GM12878 (cell line): ENCODE results near the gene RGL4.

ENCODE experiments used
- ATF2 ChIP-seq: IDR thresholded peaks from 2 replicates; pipeline ENCODE4 v1.6.1; 2012; ENCODE audit warnings: low read length, inconsistent platforms
- JUND ChIP-seq: IDR thresholded peaks from 2 replicates; pipeline ENCODE4 v1.6.1; 2012; ENCODE audit warnings: low read depth, mild to moderate bottlenecking, low read length, improper control_type of control experiment, moderate library complexity
- NFYB ChIP-seq: IDR thresholded peaks from 2 replicates; pipeline ENCODE4 v1.6.1; 2011; ENCODE audit warnings: low read depth, mild to moderate bottlenecking, low read length, improper control_type of control experiment, moderate library complexity; ENCODE audit not compliant: insufficient read depth
- PAX5 ChIP-seq: IDR thresholded peaks from 2 replicates; pipeline ENCODE4 v1.6.1; 2011; ENCODE audit warnings: low read depth, low read length, borderline replicate concordance
- POLR2AphosphoS5 ChIP-seq: IDR thresholded peaks from 2 replicates; pipeline ENCODE4 v1.6.1; 2011; ENCODE audit warnings: mild to moderate bottlenecking, low read length, inconsistent platforms
- SRF ChIP-seq, 2 experiments: IDR thresholded peaks; 2 replicates each; pipeline ENCODE4 v1.6.1; 2011; ENCODE audit warnings: low read depth in 2 of 2, low read length in 2 of 2, mild to moderate bottlenecking in 1 of 2, moderate library complexity in 1 of 2
- ZNF274 ChIP-seq: IDR thresholded peaks from one replicate; pipeline ENCODE4 v1.8.0; 2011; ENCODE audit not compliant: insufficient read length, insufficient read depth
- ZSCAN29 ChIP-seq: fragments of 450-650 bp; IDR thresholded peaks from 2 replicates; pipeline ENCODE4 v1.6.1; 2017; ENCODE audit warnings: mild to moderate bottlenecking, moderate library complexity
- TF ChIP-seq, protein P1 (sequence below): fragments of 450-650 bp; formaldehyde crosslinking; IDR thresholded peaks from 2 replicates; pipeline ENCODE4 v1.5.0; 2022; ENCODE audit warnings: mild to moderate bottlenecking, missing genetic modification characterization
- TF ChIP-seq, protein P2 (sequence below), 3 experiments: IDR thresholded peaks in 2 of 3; conservative IDR thresholded peaks in 1 of 3; 2 replicates each; pipeline ENCODE4 v1.5.1; 2011; ENCODE audit warnings: low read depth in 3 of 3, low read length in 3 of 3, mild to moderate bottlenecking in 3 of 3, control low read depth in 2 of 3, moderate library complexity in 2 of 3, inconsistent platforms in 1 of 3, mixed read lengths in 1 of 3; ENCODE audit not compliant: control insufficient read depth in 2 of 3, insufficient read depth in 1 of 3; ENCODE audit errors: extremely low read depth in 1 of 3
- TF ChIP-seq, protein P3 (sequence below): IDR thresholded peaks from 2 replicates; pipeline ENCODE4 v1.6.1; 2012; ENCODE audit warnings: low read depth, low read length, improper control_type of control experiment
- TF ChIP-seq, protein P4 (sequence below): IDR thresholded peaks from 2 replicates; pipeline ENCODE4 v1.6.1; 2012; ENCODE audit warnings: low read depth, low read length, improper control_type of control experiment

- no peak for TF ChIP-seq ATF2
- TF ChIP-seq, protein P1, sequence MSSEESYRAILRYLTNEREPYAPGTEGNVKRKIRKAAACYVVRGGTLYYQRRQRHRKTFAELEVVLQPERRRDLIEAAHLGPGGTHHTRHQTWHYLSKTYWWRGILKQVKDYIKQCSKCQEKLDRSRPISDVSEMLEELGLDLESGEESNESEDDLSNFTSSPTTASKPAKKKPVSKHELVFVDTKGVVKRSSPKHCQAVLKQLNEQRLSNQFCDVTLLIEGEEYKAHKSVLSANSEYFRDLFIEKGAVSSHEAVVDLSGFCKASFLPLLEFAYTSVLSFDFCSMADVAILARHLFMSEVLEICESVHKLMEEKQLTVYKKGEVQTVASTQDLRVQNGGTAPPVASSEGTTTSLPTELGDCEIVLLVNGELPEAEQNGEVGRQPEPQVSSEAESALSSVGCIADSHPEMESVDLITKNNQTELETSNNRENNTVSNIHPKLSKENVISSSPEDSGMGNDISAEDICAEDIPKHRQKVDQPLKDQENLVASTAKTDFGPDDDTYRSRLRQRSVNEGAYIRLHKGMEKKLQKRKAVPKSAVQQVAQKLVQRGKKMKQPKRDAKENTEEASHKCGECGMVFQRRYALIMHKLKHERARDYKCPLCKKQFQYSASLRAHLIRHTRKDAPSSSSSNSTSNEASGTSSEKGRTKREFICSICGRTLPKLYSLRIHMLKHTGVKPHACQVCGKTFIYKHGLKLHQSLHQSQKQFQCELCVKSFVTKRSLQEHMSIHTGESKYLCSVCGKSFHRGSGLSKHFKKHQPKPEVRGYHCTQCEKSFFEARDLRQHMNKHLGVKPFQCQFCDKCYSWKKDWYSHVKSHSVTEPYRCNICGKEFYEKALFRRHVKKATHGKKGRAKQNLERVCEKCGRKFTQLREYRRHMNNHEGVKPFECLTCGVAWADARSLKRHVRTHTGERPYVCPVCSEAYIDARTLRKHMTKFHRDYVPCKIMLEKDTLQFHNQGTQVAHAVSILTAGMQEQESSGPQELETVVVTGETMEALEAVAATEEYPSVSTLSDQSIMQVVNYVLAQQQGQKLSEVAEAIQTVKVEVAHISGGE (CRISPR knock-in tag): no peak
- TF ChIP-seq PAX5: no peak
- TF ChIP-seq, protein P2, sequence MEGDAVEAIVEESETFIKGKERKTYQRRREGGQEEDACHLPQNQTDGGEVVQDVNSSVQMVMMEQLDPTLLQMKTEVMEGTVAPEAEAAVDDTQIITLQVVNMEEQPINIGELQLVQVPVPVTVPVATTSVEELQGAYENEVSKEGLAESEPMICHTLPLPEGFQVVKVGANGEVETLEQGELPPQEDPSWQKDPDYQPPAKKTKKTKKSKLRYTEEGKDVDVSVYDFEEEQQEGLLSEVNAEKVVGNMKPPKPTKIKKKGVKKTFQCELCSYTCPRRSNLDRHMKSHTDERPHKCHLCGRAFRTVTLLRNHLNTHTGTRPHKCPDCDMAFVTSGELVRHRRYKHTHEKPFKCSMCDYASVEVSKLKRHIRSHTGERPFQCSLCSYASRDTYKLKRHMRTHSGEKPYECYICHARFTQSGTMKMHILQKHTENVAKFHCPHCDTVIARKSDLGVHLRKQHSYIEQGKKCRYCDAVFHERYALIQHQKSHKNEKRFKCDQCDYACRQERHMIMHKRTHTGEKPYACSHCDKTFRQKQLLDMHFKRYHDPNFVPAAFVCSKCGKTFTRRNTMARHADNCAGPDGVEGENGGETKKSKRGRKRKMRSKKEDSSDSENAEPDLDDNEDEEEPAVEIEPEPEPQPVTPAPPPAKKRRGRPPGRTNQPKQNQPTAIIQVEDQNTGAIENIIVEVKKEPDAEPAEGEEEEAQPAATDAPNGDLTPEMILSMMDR (IDR thresholded peaks at IDR 0.05 in 2 of 3, conservative IDR thresholded peaks at IDR 0.05 in 1 of 3; ENCODE audit: control insufficient read depth in 2 of 3, extremely low read depth in 1 of 3, insufficient read depth in 1 of 3, low read depth in 3 of 3, low read length in 3 of 3): no peak
- TF ChIP-seq NFYB: no peak
- TF ChIP-seq, protein P3, sequence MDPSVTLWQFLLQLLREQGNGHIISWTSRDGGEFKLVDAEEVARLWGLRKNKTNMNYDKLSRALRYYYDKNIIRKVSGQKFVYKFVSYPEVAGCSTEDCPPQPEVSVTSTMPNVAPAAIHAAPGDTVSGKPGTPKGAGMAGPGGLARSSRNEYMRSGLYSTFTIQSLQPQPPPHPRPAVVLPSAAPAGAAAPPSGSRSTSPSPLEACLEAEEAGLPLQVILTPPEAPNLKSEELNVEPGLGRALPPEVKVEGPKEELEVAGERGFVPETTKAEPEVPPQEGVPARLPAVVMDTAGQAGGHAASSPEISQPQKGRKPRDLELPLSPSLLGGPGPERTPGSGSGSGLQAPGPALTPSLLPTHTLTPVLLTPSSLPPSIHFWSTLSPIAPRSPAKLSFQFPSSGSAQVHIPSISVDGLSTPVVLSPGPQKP: no peak
- TF ChIP-seq ZSCAN29: no peak
- no peak for TF ChIP-seq JUND
- TF ChIP-seq, protein P4, sequence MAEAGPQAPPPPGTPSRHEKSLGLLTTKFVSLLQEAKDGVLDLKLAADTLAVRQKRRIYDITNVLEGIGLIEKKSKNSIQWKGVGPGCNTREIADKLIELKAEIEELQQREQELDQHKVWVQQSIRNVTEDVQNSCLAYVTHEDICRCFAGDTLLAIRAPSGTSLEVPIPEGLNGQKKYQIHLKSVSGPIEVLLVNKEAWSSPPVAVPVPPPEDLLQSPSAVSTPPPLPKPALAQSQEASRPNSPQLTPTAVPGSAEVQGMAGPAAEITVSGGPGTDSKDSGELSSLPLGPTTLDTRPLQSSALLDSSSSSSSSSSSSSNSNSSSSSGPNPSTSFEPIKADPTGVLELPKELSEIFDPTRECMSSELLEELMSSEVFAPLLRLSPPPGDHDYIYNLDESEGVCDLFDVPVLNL: no peak
- no peak for TF ChIP-seq SRF (IDR thresholded peaks at IDR 0.05; ENCODE audit: low read depth in 2 of 2, low read length in 2 of 2)
- TF ChIP-seq POLR2AphosphoS5: no peak
- TF ChIP-seq ZNF274: no peak
Measured at GRCh38 chr22:23697031-23697970, 6.5 kb downstream of the RGL4 start.
